ENCODE measurements around the gene STIP1.
A peak's percentile ranks its signal among the peaks of the same experiment; 100 is the strongest.
"Not testable (repeated sequence)": the region's sequence is repeated elsewhere in the genome, so short reads cannot be mapped to it uniquely, and the experiment has no call there.

STIP1 gene

DNA sequence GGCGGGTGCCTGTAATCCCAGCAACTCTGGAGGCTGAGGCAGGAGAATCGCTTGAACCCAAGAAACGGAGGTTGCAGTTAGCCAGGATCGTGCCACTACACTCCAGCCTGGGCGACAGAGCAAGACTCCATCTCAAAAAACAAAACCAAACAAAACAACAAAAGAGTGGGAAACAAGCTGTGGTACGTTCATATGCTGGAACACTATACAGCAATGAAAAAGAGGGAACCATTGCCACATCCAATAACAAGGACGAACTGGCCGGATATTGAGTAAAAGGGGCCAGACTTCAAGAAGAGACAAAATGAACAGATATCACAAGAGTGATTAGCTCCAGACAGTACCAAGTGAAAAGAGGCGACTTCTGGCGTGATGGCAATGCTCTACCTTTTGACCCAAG is 24.9 kb upstream of the STIP1 start:
- DNase-seq (ENCODE audit: extremely low read depth, low read depth) = no peak
- TF ChIP-seq, protein P1, sequence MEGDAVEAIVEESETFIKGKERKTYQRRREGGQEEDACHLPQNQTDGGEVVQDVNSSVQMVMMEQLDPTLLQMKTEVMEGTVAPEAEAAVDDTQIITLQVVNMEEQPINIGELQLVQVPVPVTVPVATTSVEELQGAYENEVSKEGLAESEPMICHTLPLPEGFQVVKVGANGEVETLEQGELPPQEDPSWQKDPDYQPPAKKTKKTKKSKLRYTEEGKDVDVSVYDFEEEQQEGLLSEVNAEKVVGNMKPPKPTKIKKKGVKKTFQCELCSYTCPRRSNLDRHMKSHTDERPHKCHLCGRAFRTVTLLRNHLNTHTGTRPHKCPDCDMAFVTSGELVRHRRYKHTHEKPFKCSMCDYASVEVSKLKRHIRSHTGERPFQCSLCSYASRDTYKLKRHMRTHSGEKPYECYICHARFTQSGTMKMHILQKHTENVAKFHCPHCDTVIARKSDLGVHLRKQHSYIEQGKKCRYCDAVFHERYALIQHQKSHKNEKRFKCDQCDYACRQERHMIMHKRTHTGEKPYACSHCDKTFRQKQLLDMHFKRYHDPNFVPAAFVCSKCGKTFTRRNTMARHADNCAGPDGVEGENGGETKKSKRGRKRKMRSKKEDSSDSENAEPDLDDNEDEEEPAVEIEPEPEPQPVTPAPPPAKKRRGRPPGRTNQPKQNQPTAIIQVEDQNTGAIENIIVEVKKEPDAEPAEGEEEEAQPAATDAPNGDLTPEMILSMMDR (IDR thresholded peaks at IDR 0.05; ENCODE audit: low read depth, low read length, missing control alignments) = no peak
- no peak overlapping the region for H3K4me3 ChIP-seq (replicated peaks; ENCODE audit: low read depth, low read length)

DNA sequence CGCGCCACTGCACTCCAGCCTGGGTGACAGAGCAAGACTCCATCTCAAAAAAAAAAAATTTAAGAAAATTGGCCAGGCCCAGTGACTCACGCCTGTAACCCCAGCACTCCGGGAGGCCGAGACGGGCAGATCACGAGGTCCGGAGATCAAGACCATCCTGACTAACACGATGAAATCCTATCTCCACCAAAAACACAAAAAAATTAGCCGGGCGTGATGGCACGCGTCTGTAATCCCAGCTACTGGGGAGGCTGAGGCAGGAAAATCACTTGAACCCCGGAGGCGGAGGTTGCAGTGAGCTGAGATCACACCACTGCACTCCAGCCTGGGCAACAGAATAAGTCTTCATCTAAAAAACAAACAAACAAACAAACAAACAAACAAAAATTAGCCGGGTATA is 23.2 kb upstream of the STIP1 start:
- not testable (repeated sequence) for DNase-seq (ENCODE audit: extremely low read depth, low read depth); H3K4me3 ChIP-seq (replicated peaks; ENCODE audit: low read depth, low read length)

DNA sequence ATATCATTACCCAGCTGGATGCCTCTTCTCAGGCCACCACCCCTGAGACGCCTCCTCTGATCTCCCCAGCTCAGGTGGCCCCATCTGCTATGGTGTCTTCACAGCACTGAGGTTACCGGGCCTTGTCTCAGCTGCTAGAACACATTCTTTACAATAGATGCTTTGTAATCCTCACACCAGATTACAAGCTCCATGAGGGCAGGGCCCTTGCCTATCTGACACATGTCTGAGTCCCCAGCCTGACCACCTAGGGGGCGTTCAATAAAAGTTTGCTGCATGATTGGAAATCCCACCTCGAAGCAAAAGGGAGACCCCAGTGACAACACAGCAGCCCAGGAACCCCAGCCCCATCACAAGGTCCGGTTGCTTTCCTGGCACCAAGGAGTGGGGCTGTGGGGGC is 22.0 kb upstream of the STIP1 start:
- DNase-seq (ENCODE audit: extremely low read depth, low read depth) = no peak

DNA sequence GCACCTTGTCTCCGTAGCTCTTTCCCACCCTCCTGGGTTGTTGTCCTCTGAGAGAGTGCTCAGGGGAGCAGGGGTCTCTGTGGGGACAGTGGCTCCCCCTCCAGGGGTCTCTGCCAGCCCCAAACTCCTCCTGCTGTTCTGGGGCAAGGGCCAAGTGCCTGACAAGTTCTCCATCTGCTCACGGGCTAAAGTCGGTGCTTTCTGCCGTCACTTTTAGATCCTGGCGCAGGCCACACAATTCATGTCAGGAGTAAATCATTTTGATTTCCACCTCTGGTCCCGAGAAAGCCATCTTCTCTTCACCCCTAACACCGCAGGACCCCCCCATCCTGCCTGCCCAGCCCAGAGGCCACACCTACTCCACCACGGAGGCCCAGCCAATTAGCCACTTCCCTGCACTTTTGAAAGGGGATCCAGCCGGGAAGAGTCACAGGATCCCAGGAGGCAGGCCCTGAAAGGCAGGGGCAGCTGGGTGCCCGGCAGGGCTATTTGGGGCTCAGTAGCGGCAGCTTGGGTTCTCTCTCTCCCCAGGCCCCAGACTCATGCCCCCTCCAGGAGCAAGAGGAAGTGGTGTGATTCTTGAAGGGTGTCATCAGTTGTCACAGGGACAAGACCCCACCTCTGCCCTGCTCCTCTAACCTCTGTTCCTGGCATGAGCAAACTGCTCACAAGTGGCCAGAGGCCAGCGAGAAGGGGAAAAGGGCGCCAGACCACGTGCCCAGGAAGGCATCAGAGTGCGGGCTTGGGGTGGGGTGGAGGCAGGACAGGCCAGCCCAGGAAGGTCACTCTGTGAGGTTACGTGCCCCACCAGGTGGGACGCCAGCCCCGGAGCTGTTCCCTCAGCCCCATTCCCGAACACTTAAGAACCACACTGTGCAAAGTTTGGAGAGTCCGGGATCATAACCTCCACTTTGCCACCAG is 21.3 kb upstream of the STIP1 start:
- TF ChIP-seq, protein P1 (IDR thresholded peaks at IDR 0.05; ENCODE audit: low read depth, low read length, missing control alignments) = no peak
- no peak for DNase-seq (ENCODE audit: extremely low read depth, low read depth)
- H3K4me3 ChIP-seq (replicated peaks; ENCODE audit: low read depth, low read length) = peak overlapping the region; percentile 78

More for the DNA sequence above, 22.0 kb upstream of the STIP1 start:
- peak overlapping the region; percentile 78 for H3K4me3 ChIP-seq (replicated peaks; ENCODE audit: low read depth, low read length)
- TF ChIP-seq, protein P1 (IDR thresholded peaks at IDR 0.05; ENCODE audit: low read depth, low read length, missing control alignments) = no peak

DNA sequence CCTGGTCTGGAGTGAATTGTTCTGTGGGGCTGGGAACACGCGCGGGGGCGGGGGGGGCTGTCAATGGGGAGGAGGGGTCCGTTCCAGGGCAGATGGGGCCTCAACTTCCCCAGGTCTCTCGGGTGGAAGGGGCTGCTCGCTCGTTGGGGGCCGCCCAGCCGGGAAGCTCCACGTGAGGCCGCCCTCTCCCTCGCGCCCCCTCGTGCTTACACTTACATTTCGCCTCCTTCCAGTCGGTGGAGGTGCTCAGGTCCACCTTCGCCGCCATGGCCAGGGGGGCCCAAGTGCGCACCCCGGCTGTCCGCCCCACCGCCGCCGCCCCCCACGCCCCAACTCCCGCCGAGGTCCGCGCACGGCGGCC is 20.5 kb upstream of the STIP1 start:
- TF ChIP-seq, protein P1 (IDR thresholded peaks at IDR 0.05; ENCODE audit: low read depth, low read length, missing control alignments) = no peak
- DNase-seq (ENCODE audit: extremely low read depth, low read depth) = no peak
- H3K4me3 ChIP-seq (replicated peaks; ENCODE audit: low read depth, low read length) = peak overlapping the region; percentile 78

DNA sequence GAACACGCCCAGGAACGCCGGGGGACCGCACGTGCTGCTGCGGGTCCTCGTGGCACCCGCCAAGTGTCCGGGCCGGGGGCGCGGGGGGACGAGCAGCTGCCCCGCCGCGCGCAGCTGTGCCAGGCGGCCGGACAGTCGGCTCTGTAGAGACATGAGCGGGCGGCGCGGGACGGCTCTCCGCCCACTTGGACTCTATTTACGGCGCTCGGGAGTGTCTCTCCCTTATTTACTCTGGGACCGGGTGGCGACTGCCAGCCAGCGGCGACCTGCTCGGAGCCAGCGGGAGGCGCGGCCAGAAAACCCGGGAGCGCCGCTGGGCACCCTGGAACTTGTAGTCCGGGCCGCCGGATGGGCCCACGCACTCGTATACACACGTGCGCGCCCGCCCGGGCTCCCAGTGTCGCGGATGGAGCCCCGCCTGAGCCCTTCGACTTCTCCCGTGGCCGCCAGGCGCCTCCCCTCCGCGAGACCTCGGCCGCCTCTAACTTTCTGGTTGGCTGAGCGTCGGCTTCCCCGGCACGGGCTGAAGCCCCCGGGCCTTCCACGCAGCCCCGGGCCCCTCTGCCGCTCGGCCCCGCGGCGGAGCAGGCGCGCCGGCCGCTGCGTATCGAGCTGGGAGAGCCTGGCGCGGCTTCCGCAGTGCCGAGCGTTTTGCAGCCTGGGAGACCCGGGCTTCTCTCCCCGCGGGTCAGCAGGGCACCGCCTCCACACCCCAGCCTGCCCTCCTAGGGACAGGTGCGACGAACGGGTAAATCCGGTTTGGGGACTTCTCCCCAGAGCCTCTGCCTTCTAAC is 19.9 kb upstream of the STIP1 start, which contains the start of gene MACROD1:
TSS of gene MACROD1 (minus strand) at position 272 of the 794 bp plus-strand sequence. CDS start at position 153, 119 bp downstream.
- peak within 1 kb of the TSS; percentile 78 for H3K4me3 ChIP-seq (replicated peaks; ENCODE audit: low read depth, low read length)
- no peak for DNase-seq (ENCODE audit: extremely low read depth, low read depth)
- TF ChIP-seq, protein P1 (IDR thresholded peaks at IDR 0.05; ENCODE audit: low read depth, low read length, missing control alignments) = no peak

DNA sequence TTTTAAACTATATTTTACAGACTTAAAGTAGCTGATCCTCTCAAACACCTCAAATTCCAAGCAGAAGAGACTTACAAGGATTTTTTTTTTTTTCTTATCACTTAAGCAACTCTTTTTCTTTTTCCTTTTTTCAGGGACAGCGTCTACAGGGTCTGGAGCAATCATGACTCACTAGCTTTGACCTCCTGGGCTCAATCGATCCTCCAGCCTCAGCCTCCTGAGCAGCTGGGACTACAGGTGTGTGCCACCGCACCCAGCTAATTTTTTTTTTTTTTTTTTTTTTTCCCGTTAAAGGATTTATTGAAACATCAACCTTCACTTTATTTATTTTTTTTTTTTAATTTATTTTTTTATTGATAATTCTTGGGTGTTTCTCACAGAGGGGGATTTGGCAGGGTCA is 15.6 kb upstream of the STIP1 start:
- no peak for DNase-seq (ENCODE audit: extremely low read depth, low read depth)
- TF ChIP-seq, protein P1 (IDR thresholded peaks at IDR 0.05; ENCODE audit: low read depth, low read length, missing control alignments) = no peak
- no peak overlapping the region for H3K4me3 ChIP-seq (replicated peaks; ENCODE audit: low read depth, low read length)

Measured in HFF-Myc (cell line).